Mesothelial cell of epicardium (in vitro differentiated cells): ENCODE measurements around the gene SPPL2C. TPM values are rescaled to one million over a fixed set of nuclear protein-coding genes. Genes with fewer than 3 reads are reported as not detected.

Experiments
- DNase-seq, 2 experiments: peaks; one replicate each; pipeline ENCODE4 v3.0.0; 2021; ENCODE audit warnings: low spot score in 2 of 2; ENCODE audit not compliant: unreplicated experiment in 2 of 2
- H3K27ac Mint-ChIP-seq: 2 replicates; pipeline ENCODE4 v1.8.0; 2021; ENCODE audit warnings: mixed read lengths
- H3K27me3 Mint-ChIP-seq: 2 replicates; pipeline ENCODE4 v1.8.0; 2021; ENCODE audit warnings: low read depth, mixed read lengths
- H3K36me3 Mint-ChIP-seq: 2 replicates; pipeline ENCODE4 v1.8.0; 2021; ENCODE audit warnings: mixed read lengths
- H3K4me1 Mint-ChIP-seq: 2 replicates; pipeline ENCODE4 v1.8.0; 2021; ENCODE audit warnings: mixed read lengths
- H3K4me3 Mint-ChIP-seq: 2 replicates; pipeline ENCODE4 v1.8.0; 2021; ENCODE audit warnings: mild to moderate bottlenecking, moderate library complexity, mixed read lengths
- H3K9me3 Mint-ChIP-seq: 2 replicates; pipeline ENCODE4 v1.8.0; 2021; ENCODE audit warnings: mixed read lengths
- CTCF ChIP-seq: fragments of 200-600 bp; sonication (generic); IDR thresholded peaks from one replicate; pipeline ENCODE4 v1.5.0; 2021; ENCODE audit warnings: antibody characterized with exemption; ENCODE audit not compliant: unreplicated experiment
- total RNA-seq: library from RNA; stranded (reverse); gene quantifications from 3 replicates; pipeline ENCODE4 v1.2.1, GENCODE V29; 2021

SPPL2C gene
- total RNA-seq, 1 donor from 2014 or later: not detected

DNA sequence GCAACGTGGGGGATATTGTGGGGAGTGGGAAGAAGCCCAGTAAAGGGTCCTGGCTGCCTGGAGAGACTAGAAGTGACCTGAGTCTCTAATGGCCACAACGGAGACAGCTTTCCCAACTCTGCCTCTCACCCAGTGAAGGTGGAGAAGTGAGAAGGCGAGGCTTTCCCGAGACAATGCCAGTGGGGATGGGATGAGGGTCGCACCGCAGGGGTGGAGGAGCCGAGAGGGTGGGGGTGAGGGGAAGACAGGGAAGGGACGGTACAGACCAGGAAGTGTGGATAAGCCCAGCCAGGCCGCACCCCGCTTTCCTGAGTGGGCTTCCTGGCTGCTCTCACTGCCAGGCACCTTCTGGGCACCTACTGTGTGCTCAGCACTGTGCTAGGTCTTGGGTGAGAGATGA lies 7.5 kb upstream of the SPPL2C start:
- no peak for TF ChIP-seq CTCF
- no peaks in the 10 kb centered on the region for H3K36me3 Mint-ChIP-seq
- H3K27me3 Mint-ChIP-seq: peaks cover 38% of the 10 kb centered on the region
- DNase-seq: no peak
- no peak overlapping the region for H3K27ac Mint-ChIP-seq
- H3K4me1 Mint-ChIP-seq: peaks cover 3% of the 10 kb centered on the region
- H3K4me3 Mint-ChIP-seq: no peak overlapping the region
- H3K9me3 Mint-ChIP-seq: no peaks in the 10 kb centered on the region

GRCh38 chr17:45837603-45838002 lies 7.1 kb upstream of the SPPL2C start:
- H3K36me3 Mint-ChIP-seq: no peaks in the 10 kb centered on the region
- peaks cover 3% of the 10 kb centered on the region for H3K4me1 Mint-ChIP-seq
- H3K9me3 Mint-ChIP-seq: no peaks in the 10 kb centered on the region
- H3K27ac Mint-ChIP-seq: no peak overlapping the region
- no peak overlapping the region for H3K4me3 Mint-ChIP-seq
- H3K27me3 Mint-ChIP-seq: peaks cover 38% of the 10 kb centered on the region
- no peak for TF ChIP-seq CTCF
- no peak for DNase-seq

DNA sequence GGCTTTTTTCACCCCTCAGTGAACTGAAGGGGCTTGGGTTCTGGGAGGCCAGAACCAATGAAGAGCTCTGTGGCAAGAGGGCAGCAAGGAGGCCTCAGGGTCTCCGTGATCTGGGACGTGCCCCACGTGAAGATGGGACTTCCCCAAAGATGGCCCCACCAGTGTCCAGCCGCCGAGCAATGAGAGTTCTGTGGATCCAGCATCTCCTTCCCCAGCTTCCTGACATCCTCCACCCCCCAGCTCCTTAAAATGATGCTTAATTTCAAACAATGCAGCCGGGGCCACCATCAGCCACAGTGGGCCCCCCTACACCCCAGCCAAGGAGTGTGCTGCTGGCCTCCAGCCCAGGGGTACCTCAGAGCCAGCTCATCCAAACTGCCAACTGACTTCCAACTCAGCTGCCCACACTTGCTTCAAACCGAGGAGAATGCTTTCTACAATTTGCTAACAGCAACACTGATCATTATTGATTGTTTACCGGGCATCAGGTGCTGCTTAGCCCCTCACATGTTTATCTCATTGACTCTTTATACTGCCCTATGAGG lies 5.9 kb upstream of the SPPL2C start:
- Mint-ChIP-seq H3K27me3 (peaks cover 39% of the 10 kb centered on the region), H3K4me1 (peaks cover 1% of the 10 kb centered on the region), H3K36me3 (no peaks in the 10 kb centered on the region), H3K4me3 (no peak overlapping the region), H3K27ac (no peak overlapping the region), H3K9me3 (no peaks in the 10 kb centered on the region)
- DNase-seq: no peak
- TF ChIP-seq CTCF: no peak

DNA sequence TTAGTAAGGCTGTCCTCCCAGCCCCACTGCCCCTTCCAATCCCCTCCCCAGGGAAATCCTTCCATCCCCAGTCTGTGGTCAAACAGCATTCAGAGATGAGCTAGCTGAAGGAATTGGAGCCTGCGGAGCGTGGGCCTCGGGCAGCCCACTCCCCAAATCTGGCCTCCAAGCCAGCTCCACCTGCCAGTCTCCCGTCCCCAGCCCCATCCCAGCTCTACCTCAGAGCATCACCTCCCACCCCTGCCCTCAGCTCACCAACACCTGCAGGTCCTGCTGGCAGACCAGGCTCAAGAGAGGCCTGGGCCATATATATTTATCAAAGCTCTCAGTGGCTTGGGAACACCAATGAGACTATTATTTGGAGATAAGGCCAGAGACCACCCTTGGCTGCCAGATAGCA lies 5.2 kb upstream of the SPPL2C start:
- H3K4me3 Mint-ChIP-seq: no peak overlapping the region
- no peak for TF ChIP-seq CTCF
- no peaks in the 10 kb centered on the region for H3K36me3 Mint-ChIP-seq
- no peak overlapping the region for H3K27ac Mint-ChIP-seq
- H3K27me3 Mint-ChIP-seq: peaks cover 36% of the 10 kb centered on the region
- no peak for DNase-seq
- no peaks in the 10 kb centered on the region for H3K9me3 Mint-ChIP-seq
- no peaks in the 10 kb centered on the region for H3K4me1 Mint-ChIP-seq

DNA sequence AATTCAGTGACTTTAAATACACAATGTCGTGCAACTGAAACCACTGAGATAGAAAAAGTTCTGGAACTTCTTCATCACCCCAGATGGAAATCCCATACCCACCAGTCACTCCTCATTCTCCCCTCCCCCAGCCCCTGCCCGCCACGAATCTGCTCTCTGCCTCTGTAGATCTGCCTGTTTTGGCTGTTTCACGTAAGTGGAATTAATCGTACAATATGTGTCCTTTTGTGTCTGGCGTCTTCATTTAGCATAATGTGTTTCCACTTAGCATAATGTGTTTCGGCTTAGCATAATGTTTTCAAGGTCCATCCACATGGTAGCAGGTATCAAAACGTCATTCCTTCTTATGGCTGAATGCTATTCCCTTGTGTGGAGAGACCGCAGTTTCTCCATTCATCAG lies 3.5 kb upstream of the SPPL2C start:
- Mint-ChIP-seq H3K9me3 (no peaks in the 10 kb centered on the region), H3K27ac (no peak overlapping the region), H3K4me3 (no peak overlapping the region), H3K36me3 (no peaks in the 10 kb centered on the region), H3K27me3 (peaks cover 33% of the 10 kb centered on the region), H3K4me1 (no peaks in the 10 kb centered on the region)
- no peak for DNase-seq
- no peak for TF ChIP-seq CTCF
